Stimulated activated CD8-positive, alpha-beta memory T cell treated with anti-CD3 and anti-CD28 coated beads, Interleukin-4, amount 100 ng/mL, for 1 hour (primary cell): ENCODE data around the gene ZNF669.

Source experiments
- DNase-seq, 2 donors: peaks; one replicate each; pipeline ENCODE4 v3.0.0-alpha.2; 2020; ENCODE audit warnings: low read depth in 2 of 2, low spot score in 1 of 2

ZNF669 gene

GRCh38 chr1:247111700-247112478, 7.7 kb upstream of the ZNF669 start:
- DNase-seq, result no peak

GRCh38 chr1:247111259-247111699, 7.1 kb upstream of the ZNF669 start:
- DNase-seq, result no peak

GRCh38 chr1:247110627-247111258, 6.6 kb upstream of the ZNF669 start:
- no peak for DNase-seq

- DNase-seq, result no peak
Observed at GRCh38 chr1:247107694-247108093, 3.5 kb upstream of the ZNF669 start.

- no peak for DNase-seq
Observed at GRCh38 chr1:247105966-247106365, 1.8 kb upstream of the ZNF669 start.

- no peak for DNase-seq
Observed at GRCh38 chr1:247104965-247105364, 809 bp upstream of the ZNF669 start.

GRCh38 chr1:247102381-247102780, 1.8 kb downstream of the ZNF669 start:
- DNase-seq, result no peak

DNA sequence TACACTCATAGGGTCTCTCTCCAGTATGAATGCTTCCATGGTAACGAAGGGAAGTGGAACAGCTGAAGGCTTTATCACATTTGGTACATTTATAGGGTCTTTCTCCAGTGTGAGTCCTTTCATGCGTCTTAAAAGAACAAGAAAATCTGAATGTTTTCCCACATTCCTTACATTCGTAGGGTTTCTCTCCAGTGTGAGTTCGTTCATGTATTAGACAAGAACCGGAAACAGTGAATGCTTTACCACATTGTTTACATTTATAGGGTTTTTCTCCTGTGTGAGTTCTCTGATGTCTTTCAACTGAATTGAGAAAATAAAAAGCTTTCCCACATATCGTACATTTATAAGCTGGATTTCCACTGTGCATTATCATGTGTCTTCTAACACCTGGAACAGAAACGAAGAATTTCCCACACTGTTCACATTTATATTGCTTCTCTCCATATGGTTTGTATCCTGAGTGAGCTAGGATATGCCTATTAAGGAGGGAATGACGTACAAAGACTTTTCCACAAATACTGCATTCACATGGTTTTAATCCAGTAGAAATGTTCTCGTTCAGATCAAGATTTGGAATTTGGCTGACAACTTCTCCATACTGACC, 3.4 kb downstream of the ZNF669 start:
- DNase-seq, result no peak

DNA sequence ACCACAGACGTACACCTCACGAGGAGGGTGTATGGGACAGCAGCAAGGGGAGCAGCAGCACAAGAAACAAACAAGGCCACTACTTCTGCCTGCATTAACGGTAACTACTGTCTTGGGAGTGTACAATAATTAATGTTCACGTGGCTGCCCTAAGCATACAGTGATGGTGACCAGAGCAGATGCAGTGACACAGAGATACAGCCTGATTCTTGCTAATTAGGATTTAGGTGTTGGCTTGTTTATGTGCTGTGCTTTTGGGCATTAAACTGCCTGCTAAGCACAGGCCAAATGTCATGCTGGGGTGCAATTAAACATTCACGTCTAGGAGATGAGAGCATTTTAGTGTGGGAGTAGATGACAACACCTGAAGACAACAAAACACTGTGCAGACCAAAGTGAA, 7.2 kb downstream of the ZNF669 start:
- no peak for DNase-seq

DNA sequence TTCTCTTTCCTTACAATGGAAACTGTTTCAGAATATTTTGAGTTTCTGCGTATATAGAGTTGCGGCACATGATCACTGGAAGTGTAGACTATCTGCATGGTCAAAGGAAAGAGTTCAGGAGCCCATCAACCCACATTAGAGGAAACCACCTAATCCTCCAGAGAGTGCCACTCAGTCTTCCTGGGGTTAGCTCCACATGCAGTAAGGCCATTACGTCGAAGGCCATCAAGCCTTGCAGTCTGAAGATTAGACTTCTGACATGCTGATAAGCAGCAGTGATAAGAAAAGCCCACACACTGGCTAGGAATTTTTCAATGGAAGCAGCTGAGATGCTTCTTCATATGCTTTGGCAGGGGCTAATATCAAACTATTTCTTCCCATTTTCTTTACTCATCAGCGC, 7.6 kb downstream of the ZNF669 start:
- no peak for DNase-seq

GRCh38 chr1:247096112-247096511, 8.0 kb downstream of the ZNF669 start:
- no peak for DNase-seq

DNA sequence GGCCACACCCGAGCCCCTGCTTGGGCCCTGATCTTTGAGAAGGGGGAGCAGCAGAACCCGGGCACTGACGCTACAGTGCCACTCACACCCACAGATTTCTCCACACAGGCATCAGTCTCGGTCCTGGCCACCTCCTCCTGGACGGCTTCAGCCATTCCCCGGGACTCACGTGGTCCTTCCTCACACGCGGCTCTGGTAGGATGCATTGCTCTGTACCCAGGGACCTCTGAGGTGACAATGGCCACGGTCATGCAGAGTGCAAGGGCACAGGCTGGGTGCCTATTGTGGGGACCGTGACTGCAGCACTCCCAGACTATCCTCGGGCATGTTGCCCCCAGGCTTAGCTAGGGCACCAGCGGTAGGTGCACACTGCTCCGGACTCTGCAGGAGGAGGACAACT, 13.7 kb downstream of the ZNF669 start:
- DNase-seq, result no peak

DNA sequence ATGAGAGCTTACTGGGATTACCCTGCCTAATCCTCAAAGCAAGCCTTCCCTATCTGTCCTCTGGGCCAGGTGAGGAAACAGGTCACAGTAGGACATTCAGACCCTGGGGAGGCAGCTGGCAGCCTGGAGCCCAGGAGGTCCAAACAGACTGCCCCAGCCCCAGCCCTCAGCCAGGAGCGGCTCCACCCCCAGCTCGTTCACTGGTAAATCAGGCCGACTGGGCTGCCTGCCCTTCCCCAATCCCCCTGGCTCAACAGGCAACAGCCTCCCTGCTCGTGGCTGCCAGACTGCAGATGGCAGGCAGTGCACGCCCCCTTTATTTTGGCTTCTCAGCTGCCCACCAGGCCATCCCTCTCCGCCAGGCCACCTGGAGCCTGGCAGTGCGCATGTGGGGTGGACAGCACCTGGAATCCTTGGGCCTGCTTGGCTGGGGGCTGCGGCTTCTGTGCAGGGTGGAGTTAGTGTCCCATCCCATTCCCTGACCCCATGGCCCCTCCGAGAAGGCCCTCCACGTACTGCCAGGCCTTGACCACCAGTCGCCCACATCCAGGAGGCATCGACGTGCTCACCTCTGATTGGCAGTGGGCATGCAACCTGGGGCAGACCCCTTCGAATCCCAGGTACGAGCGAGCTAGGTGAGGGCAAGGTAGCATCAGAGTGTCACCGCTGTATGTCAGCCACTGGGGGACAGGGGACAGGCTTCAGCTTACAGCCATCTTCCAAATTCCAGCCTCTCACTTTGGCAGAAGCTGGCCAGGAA, 14.4 kb downstream of the ZNF669 start:
- DNase-seq, result no peak

- DNase-seq, result no peak
Observed at GRCh38 chr1:247088967-247089366, 15.2 kb downstream of the ZNF669 start.

DNA sequence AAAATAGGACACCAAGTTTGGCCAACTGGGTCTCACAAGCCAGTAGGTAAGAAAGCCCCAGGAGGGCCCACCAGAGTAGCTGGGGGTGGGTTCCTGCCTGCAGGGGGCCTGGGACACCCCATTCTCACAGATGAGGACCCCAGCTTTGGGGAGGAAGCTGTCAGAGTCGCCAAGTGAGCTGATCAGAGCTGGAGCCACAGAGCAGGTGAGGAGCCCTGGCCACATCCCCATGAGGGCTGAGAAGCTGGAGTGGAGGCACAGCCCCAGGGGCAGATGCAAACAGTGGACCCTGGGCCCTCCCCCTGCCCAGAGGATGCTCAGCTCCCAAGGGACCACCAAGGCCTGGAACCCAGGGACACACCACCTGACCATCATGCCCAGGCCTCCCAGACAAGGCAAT, 16.9 kb downstream of the ZNF669 start:
- no peak for DNase-seq

DNA sequence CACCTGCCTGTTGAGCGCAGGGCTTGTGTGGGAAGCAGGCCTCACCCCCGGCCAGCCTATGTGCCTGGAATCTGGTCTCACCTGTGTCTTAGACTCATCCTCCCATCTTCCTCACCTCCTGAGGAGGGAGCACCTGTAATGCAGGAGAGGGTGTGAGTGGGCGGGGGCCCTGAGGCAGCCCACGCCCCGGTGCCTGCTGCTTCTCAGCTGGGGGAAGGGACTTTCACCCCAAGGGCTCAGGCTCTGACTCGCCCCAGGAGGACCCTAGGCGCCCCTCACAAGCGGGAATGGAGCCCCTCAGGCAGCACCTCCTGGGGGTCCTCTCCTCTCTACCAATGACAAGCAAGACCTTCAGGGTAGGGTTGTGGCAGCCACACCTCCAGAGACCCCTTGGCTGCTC, 18.8 kb downstream of the ZNF669 start:
- no peak for DNase-seq

DNA sequence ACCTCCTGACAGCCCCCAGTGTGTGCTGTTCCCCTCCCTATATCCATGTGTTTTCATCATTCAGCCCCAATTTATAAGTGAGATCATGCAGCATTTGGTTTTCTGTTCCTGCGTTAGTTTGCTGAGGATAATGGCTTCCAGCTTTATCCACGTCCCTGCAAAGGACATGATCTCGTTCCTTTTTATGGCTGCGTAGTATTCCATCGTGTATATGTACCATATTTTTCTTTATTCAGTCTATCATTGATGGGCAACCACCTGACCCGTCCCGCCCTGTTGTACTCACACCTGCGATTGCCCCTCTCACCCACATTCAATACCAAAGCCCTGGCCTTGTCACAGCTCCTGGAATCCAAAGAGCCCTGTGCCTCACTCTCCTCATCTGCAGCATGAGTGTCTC, 19.4 kb downstream of the ZNF669 start:
- DNase-seq, result no peak

DNA sequence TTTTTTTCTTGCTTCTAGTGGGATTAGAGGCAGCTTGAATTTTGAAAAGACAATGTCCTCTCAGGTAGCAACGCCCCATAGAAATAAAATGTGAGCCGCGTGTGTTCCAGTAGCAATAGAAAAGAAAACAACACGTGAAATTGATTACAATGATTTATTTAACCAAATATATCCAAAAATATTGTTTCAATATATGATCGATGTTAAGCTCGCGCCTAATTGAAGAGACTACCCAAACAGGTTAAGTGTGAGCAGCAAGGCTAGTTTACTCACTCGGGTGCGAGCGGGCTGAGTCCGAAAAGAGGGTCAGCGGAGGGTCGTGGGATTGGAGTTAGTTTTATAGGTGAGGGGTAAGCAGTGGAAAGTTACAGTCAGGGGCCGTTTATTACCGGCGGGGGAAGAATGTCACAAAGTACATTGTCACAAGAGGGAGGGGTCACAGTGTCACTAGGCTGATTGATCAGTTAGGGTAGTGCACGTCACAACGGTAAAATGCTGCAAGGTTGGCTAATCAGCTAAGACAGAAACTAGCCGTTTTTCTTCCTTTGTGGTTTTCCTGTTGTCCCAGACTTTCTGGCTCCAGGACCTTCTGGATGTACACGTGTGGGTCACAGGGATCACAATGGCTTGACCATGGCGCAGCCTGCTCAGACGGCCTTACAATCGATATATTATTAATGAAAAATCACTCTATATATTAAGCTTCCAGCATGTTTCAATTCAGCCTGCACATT, 24.8 kb downstream of the ZNF669 start:
- DNase-seq, result no peak

DNA sequence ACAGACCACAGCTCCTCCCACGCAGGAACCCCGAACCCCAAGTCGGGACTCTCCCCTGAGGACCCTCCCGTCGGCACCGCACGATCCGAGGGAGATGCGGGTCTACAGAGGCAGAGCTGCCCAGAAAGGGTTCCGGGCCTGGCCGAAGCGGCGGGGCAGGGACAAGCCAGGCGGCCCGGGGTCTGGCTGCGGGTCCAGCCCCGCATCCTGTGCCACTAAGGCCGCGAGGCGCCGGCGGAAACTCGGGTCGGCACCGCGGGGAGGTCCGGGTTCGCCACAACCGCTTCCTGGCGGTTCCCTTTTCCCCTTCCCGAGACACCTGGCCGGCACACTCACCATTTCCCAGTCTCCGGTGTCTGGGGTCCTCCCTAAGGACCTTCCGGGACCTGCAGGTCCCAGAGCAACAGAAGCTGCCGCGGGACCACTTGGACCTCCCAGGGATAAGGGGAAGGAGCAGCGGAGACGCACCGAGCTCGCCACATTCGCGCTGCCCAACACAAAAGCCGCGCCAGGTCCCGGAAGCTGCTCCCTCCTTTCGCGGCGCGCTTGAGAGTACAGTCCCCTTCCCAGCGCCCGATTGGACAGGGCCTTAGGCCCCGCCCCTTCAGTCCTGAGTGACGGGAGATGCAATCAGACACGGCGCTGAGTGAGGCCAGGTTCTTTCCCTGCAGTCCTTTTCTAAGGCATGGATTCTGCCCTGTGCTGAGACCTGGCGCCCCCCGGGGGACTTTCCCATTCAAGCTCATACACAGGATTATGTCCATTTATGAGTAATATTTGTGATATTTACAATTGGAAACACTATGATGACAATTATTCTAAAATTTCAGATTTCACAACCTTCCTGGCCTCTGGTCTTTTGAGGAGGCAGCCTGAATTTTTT, 25.7 kb downstream of the ZNF669 start, which contains the start of gene ZNF670:
Gene ZNF670, minus strand, starts transcription at position 554 of the 883 bp plus-strand sequence. Its CDS starts 215 bp downstream, at position 339.
- DNase-seq, result peak; percentile 46 to 68

DNA sequence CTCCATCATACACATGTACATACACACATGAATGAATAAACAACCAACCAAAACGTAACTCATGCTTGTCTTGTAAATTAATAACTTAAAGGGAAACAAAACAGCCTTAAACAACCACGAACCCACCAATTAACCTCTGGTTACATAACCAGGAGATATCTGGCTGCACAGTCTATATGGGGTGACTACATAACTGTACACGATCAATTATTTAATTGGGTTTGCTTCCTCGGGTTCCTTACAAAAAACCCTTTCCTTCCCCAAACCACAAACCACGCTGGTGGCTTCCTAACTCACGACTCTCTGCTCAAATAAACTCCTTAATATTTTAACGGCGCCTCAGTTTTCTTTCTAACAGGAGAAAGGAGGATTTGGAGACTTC, 26.3 kb downstream of the ZNF669 start:
- no peak for DNase-seq
